Neural progenitor cell (in vitro differentiated cells): ENCODE data around the gene NLRP2B.

Source experiments
- EZH2 ChIP-seq: fragments of 200-600 bp; sonication (generic); IDR thresholded peaks from 2 replicates; pipeline ENCODE4 v1.6.1; 2017; ENCODE audit warnings: antibody characterized with exemption, mild to moderate bottlenecking, moderate library complexity
- EZH2phosphoT487 ChIP-seq: fragments of 200-600 bp; sonication (generic); IDR thresholded peaks from 2 replicates; pipeline ENCODE4 v1.6.1; 2017; ENCODE audit warnings: antibody characterized with exemption
- TF ChIP-seq, protein P1 (sequence below): fragments of 200-600 bp; sonication (generic); IDR thresholded peaks from 2 replicates; pipeline ENCODE4 v1.5.1; 2017; ENCODE audit warnings: antibody characterized with exemption, mild to moderate bottlenecking

DNA sequence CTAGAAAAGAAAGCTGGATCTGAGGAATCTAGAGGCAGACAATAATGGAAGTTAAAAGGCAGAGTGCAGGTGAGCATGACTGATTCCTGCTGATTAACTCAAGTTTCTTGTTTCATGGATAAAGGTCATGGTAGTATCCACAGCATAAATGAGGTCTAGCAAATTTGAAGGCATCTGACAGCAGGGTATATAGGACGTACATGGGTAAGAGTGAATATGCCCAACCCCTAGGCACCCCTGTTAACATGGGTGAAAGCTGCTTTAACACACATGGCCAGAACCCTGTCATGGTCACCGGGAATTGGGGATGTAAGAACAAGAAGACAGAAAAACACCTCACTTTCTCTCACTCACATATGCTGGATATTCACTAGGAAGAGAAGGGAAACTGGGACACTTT, 25.0 kb downstream of the NLRP2B start:
- TF ChIP-seq, protein P1, sequence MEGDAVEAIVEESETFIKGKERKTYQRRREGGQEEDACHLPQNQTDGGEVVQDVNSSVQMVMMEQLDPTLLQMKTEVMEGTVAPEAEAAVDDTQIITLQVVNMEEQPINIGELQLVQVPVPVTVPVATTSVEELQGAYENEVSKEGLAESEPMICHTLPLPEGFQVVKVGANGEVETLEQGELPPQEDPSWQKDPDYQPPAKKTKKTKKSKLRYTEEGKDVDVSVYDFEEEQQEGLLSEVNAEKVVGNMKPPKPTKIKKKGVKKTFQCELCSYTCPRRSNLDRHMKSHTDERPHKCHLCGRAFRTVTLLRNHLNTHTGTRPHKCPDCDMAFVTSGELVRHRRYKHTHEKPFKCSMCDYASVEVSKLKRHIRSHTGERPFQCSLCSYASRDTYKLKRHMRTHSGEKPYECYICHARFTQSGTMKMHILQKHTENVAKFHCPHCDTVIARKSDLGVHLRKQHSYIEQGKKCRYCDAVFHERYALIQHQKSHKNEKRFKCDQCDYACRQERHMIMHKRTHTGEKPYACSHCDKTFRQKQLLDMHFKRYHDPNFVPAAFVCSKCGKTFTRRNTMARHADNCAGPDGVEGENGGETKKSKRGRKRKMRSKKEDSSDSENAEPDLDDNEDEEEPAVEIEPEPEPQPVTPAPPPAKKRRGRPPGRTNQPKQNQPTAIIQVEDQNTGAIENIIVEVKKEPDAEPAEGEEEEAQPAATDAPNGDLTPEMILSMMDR, result no peak
- TF ChIP-seq EZH2 (no peak), EZH2phosphoT487 (no peak)
